Sigmoid colon (tissue), 4 donors: ENCODE data around the gene AHNAK.

Experiments
- CTCF ChIP-seq, 4 experiments: fragments of 450-650 bp in 3 of 4; fragments of 200-600 bp in 1 of 4; IDR thresholded peaks; one replicate each; pipeline ENCODE4 v1.5.1; 2016 to 2019; ENCODE audit warnings: antibody characterized with exemption in 4 of 4, mild to moderate bottlenecking in 3 of 4, moderate library complexity in 2 of 4
- EP300 ChIP-seq, 4 donors: sonication (generic); formaldehyde crosslinking; IDR thresholded peaks; one replicate each; pipeline ENCODE4 v1.6.1; 2017; ENCODE audit warnings: antibody characterized with exemption in 4 of 4
- POLR2A ChIP-seq, 2 donors: fragments of 450-650 bp; IDR thresholded peaks; one replicate each; pipeline ENCODE4 v1.6.1; 2016; ENCODE audit warnings: antibody characterized with exemption in 2 of 2, mild to moderate bottlenecking in 2 of 2, moderate library complexity in 2 of 2
- POLR2AphosphoS5 ChIP-seq, 4 donors: sonication (generic); formaldehyde crosslinking; IDR thresholded peaks; one replicate each; pipeline ENCODE4 v1.6.1; 2017; ENCODE audit warnings: antibody characterized with exemption in 4 of 4

GRCh38 chr11:62468577-62468976 is 78.0 kb downstream of the AHNAK start:
- TF ChIP-seq EP300 (IDR thresholded peaks at IDR 0.05) (no peak), CTCF (IDR thresholded peaks at IDR 0.05) (no peak), POLR2A (IDR thresholded peaks at IDR 0.05) (no peak), POLR2AphosphoS5 (IDR thresholded peaks at IDR 0.05) (no peak)
